SK-MEL-5 (cell line): Measurements from ENCODE around the gene GUCA1A. TPM values are rescaled to one million over a fixed set of nuclear protein-coding genes. Genes with fewer than 3 reads are reported as not detected.
"Not testable (repeated sequence)": the region's sequence is repeated elsewhere in the genome, so short reads cannot be mapped to it uniquely, and the experiment has no call there.

Experiments
- DNase-seq: peaks from one replicate; pipeline ENCODE4 v3.0.0-alpha.2; 2016; ENCODE audit warnings: low read depth, low spot score
- in situ Hi-C: cut with HindIII; loops from 2 replicates; pipeline ENCODE4 v1.10.0; 2016; ENCODE audit warnings: low sequenced_read_pairs, high pct_unique_total_duplicates, low pct_unique_long_range_greater_than_20kb
- total RNA-seq: library from RNA; depleted of rRNA; stranded (reverse); fragments of >200 nt; shearing (Covaris generic); gene quantifications from 2 replicates; pipeline ENCODE4 v1.2.3, GENCODE V29; 2014

GUCA1A gene
- total RNA-seq, 1 experiment from 2014 or later, result not detected

DNA sequence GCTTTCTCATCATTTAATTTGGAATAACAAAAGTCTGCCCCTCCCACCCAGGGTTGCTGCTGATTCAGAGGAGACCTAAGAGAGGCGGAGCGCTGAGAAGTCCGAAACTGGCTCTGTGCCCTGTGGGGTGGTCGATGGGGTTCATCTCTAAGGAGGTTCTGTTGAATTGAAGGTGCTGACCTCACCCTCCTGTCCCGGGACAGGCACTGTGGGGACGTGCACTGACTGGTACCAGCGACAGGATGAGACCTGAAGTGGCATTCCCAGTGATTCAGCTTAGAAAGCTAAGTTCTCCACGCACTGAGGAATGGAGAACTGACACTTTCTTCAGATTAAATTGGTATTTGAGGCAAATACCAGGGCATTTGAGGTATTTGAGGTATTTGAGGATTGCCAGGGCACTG is 20.3 kb downstream of the GUCA1A start:
- no peak for DNase-seq
- in situ Hi-C loops, result no loop called here

DNA sequence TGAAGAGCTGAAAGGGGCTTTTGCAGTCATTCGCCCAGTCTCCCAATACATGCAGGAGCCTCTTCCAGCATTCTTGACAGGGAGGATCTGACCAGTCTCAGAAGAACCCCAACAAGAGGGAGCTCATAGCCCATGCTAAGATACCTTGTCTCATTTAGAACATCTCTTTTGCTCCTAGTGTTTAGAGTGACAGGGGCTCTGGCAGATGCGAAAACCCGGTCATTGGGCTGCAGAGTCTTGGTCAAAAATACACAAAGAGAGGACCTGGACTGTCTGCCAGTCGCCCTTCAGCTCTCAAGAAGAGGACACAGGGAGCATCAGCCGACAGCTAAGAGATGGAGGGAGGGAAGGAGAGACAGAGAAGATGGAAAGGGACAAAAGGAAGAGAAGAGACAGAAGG is 20.9 kb downstream of the GUCA1A start:
- in situ Hi-C loops, result no loop called here
- DNase-seq, result no peak

DNA sequence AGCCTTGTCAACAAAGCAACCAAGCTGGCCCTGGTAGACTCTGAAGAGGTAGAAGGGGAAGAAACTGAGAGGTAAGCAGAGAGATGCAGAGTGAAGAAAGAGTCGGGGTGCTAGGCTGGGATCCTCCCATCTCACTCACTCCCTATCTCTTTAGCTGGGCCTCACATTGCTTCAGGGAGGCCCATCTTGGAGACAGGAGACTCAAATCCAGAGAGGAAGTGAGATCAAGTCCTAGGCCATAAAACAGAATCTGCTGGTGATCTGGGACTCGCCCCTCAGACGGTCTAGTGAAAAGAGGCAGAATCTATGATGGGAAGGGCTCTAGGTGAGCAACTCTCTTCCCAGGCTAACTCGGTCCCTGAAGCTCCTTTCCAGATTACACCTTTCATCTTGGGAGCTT is 22.3 kb downstream of the GUCA1A start:
- DNase-seq, result no peak
- in situ Hi-C loops, result no loop called here

DNA sequence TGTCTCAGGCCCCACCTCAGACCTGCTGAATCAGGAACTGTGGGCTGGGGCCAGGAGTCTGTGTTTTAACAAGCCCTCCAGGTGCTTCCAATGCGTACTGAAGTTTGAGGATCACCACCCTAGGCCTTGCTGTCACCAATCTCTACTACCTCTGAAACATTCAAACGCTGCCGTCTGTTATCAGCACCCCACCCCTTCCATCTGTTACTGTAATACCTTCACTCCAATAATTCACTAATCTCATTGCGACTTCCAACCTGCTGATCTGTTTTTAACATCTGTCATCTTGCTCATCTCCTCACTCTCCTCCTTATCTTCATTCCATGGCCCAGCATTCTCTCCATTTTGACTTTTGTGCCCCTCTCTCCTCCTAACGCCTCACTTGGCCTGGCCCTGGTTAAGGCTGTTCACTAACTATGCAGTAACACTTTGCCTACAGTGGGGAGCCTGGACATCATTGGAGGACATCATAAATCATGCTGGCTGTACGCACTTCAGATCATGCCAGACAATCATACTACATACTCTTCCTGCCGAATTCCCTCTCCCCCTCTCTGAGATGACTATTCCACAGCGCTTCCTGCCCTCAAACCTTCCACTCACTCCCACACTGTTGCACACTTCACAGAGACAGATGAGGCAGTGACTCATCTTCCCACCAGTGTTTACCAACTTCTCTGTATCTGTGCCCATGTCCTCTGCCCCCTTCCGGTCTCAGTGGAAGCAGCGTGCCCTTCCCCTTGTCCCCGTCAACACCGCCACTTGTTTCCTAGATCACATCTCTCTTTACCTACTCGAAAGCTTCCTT is 24.6 kb downstream of the GUCA1A start:
- in situ Hi-C loops, result no loop called here
- no peak for DNase-seq

DNA sequence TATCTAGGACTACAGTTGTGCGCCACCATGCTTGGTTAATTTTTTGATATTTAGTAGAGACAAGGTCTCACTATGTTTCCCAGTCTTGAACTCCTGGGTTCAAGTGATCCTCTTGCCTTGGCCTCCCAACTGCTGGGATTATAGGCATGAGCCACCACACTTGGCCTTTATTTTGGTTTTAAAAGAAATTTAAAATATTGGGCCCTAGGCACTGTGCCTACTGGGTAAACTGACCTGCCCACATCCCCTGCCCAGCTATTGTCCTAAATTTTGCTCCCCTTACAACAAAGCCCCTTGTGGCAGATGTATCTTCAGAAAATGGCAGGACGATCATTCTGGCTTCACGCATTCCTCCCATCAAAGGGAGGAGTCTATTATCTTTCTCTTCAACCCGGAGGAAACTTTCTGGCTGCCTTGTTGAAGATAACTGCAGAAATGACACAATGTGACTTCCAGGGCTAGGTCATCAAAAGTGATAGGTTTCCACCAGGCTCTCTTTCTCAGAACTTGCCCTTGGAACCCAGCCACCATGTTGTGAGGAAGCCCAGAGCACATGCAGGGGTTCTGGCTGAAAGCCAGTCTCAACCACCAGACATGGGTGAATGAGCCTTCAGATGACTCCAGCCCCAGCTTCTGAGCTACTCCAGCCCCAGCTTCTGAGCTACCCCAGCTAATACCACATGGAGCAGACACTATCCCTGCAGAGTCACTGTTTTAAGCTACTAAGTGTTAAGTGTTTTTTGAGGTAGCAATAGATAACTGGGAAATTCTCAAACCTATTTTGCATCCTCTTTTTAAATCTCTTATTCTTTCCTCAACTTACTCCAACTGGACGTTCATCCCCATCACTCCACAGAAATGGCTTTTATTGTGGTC is 26.2 kb downstream of the GUCA1A start:
- in situ Hi-C loops, result no loop called here
- no peak for DNase-seq

DNA sequence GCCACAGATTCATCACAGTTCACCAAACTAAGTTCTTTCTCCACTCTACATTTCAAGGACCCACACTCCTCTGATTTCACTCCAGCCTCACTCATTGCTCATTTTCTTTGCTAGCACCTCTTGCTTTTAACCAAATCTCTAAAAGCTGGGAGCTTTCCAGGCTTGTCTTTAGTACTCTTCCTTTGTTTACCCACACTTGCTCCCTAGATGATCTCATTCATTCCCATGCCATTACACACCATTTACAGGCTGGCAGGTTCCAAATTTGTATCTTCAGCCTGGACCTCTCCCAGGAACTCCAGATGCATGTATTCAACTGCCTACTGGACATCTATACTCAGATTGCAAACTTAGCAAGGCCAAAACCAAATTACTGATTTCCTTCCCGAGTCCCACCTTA is 26.9 kb downstream of the GUCA1A start:
- no peak for DNase-seq

DNA sequence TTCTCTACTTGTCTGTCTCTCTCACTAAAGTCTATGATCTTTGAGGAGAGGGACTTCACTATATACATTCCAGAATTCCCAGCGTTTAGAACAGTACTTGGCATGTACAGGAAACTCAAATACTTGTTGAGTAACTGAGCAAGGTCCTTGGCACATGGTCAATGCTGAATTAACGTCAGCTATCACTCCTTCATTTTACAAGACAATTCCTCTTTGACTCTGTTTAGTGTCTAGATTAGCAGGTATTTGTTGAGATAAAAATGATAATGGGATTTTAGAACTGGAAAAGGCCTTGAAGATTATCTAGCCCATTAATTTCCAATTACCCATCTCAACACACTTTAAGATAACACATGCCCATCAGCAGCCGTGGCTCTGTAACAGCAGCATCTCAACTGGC is 28.2 kb downstream of the GUCA1A start:
- no peak for DNase-seq
- in situ Hi-C loops, result no loop called here

More for the DNA sequence above, 26.9 kb downstream of the GUCA1A start:
- in situ Hi-C loops, result no loop called here

DNA sequence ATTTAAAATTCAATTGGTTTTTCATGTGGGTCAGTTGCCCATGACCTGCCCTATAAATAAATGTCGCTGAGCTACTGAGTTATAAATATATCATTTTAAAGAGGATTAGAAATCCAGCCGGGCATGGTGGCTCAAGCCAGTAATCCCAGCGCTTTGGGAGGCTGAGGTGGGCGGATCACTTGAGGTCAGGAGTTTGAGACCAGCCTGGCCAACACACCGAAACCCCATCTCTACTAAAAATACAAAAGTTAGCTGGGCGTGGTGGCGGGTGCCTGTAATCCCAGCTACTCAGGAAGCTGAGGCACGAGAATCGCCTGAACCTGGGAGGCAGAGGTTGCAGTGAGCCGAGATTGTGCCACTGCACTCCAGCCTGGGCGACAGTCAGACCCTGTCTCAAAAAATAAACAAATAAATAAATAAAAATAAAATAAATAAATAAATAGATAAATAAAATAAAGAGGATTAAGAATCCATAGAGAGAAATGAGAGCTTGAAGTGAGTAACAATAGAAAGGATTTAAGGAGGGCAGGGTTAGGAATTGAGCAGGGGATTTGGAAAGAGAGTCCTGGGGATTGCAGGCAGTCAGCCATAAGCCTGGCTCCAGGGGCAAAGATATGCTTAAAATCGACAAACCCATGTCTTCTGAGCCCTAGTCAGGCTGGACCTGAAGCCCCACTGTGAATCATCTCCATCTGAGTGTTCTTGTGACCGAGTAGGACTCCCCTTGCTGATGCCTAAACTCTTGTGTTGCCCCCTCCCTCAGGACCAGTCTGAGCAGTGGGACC is 29.2 kb downstream of the GUCA1A start:
- in situ Hi-C loops, DNase-seq: not testable (repeated sequence)

DNA sequence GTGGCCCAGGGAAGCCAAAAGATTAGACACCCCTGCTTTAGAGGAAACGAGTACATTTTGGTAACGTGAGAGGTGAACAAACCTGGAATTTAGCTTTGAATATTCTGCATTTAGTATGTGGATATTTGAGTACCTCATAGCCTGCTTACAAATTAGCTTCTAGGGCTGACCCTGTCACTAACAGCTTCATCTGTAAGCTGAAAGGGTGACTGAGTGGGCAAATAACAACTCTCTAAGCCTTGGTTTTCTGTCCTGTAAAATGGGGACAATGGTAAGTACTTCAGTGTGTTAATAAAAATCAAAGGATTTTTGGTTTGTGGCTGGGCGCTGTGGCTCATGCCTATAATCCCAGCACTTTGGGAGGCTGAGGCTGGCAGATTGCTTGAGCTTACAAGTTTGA is 30.0 kb downstream of the GUCA1A start:
- DNase-seq, result no peak
- in situ Hi-C loops, result no loop called here

DNA sequence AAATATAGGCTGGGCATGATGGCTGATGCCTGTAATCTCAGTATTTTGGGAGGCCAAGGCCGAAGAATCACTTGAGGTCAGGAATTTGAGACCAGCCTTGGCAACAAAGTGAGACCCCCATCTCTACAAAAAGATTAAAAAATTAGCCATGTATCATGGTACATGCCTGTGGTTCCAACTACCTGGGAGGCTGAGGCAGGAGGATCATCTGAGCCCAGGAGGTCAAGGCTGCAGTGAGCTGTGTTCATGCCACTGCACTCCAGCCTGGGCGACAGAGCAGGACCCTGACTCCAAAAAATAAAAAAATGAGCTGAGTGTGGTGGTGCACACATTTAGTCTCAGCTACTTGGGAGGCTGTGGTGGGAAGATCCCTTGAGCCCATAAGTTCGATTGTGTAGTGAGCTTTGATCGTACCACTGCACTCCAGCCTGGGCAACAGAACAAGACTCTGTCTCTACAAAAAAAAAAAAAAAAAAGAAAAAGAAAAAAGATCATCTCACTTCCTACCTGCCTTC is 31.7 kb downstream of the GUCA1A start:
- in situ Hi-C loops, result no loop called here

DNA sequence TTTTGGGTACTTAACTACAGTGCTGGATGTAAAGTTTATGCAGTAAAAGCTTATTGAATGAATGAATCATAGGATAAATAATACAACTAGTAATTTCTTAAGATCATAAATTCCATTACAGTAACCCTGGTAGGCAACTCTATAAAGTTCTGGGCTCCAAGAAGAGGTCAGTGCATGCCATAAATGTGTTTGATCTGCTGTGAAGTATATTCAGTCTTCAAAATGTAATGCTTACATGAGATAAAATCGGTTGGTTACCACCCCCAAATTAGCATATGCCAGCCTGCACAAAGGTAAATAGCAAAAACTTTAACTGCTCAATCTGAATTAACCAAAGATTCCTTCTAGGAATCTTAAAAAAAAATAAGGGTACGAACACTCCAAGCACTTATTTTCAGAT is 34.4 kb downstream of the GUCA1A start:
- in situ Hi-C loops, DNase-seq: not testable (repeated sequence)

More for the DNA sequence above, 31.7 kb downstream of the GUCA1A start:
- no peak for DNase-seq

DNA sequence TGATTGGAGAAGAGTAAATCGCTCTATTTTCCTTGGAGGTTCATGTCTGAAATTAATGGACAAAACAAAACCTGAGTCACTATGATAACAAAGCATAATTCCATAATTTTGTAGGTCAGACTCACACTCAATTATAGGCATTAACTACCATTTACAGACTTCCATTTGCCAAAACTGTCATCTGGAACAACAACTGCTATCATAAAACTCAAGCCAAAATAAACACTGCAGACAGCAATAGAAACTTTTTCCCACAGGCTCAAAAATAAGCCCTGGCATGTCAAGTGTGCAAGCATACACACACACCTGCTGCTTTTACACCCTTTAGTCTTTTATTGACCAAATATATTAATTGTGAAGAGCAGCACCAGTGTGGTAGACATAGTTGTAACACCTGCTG is 37.4 kb downstream of the GUCA1A start:
- no peak for DNase-seq
- in situ Hi-C loops, result no loop called here

DNA sequence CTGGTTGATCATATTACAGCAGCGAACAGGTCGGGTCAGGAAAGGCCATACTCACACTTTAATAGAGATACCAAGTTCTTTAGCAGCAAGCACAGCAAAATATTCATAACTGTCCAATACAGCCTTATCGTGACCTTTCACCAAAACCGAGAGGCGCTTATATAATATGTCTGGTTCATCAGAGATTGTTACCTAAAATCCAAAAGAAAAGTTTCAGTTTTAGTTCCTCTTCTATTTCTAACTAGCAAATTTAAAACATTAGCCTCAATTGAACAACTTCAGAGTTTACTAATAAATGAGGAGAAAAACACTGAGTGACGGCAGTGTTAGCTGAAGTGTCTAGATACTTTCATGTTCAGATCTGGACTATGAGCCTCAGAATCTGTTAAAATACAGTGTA is 38.6 kb downstream of the GUCA1A start:
- in situ Hi-C loops, result no loop called here
- no peak for DNase-seq

DNA sequence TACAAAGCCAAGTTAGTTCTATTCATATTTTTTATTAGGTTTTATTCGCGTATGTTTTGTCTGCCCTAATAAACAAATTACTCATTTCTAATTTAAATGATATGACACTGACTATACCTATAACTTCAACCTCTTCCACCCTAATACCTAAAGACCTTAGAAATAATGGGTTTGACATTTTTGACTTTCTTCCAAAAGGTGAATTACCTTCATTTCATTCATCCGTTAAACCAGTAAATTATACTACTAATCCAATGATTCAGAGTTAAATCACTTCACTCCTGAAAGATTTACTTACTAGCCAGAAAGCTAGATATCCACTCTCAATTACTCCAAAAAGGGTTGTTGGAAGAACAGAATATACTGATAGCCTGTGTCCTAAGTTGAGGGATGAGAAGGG is 39.3 kb downstream of the GUCA1A start:
- in situ Hi-C loops, result no loop called here

DNA sequence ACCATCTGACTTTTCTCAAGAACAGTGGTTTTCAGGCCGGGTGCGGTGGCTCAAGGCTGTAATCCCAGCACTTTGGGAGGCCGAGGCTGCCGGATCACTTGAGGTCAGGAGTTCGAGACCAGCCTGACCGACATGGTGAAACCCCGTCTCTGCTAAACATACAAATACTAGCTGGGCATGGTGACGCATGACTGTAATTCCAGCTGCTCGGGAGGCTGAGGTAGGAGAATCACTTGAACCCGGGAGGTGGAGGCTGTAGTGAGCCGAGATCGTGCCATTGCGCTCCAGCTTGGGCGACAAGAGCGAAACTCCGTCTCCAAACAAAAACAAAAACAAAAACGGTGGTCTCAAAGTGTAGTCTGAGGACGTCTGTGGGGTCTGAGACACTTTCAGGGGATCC is 43.3 kb downstream of the GUCA1A start:
- in situ Hi-C loops, result not testable (repeated sequence)

More for the DNA sequence above, 39.3 kb downstream of the GUCA1A start:
- DNase-seq, result no peak

DNA sequence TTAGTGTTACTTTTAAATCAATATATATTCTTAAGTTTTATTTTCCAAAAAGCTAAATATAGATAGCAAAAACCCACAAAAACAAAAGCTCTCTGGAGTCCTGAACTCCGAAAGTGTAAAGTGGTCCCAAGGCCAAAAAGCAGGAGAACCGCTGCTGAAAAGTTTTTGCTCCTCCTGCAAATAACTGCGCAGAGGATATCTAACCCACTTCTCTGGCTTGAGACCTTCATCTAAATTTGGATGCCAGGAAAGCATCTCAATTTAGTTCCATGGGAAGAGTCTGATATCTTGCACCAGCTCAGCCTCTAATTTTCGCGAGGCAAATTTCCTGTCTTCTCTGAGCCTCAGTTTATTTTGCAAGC is 44.0 kb downstream of the GUCA1A start:
- peak; percentile 6 for DNase-seq
- in situ Hi-C loops, result no loop called here

More for the DNA sequence above, 43.3 kb downstream of the GUCA1A start:
- DNase-seq, result not testable (repeated sequence)

DNA sequence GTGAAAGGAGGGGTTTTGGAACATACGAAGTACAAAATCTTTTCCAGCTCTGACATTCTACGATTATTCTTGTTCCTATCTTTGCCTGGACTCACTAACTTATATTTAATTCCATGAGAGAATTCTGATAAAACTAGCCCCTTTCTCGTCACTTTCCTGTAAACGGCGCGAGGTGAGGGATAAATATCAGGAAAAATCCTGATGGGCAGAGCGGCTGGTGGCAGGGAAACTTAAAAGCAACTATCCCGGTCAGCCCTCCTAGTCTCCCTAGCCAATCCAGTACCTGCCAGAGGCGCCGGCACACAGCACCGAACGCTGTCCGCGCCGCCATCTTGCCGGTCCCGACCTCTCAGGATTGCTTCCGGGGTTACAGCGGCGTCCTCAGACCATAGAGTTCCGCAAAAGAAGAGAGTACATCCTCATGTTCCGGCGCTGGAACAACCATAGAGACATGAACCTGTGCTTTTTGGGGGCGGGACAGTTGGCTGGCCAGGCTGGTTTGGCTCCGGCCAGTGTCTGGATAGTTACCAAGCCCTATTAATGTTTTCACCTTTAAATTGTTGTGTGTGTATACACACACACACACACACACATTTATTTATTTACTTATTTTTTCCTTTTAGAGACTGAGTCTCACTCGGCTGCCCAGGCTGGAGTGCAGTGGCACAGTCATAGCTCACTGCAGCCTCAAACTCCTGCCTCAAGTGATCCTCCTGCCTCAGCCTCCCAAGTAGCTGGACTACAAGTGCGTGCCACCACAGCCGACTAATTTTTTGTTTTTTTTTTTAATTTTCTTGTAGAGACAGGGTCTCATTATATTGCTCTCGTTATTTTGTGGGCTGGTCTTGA is 44.6 kb downstream of the GUCA1A start, which contains the start of gene MRPS10:
MRPS10 (minus strand) TSS at position 343 of the 849 bp plus-strand sequence; CDS start at position 331, 12 bp downstream.
- DNase-seq, result peak; percentile 96
- in situ Hi-C loops, result no loop called here
